OCI-M1 (cell line): Measurements from ENCODE around the gene CCL4.
"Not testable (repeated sequence)": the region's sequence is repeated elsewhere in the genome, so short reads cannot be mapped to it uniquely, and the experiment has no call there.

Experiments used
- DNase-seq: peaks from one replicate; lab custom pipeline; 2025; lab: John Stamatoyannopoulos, UW

The CCL4 gene

GRCh38 chr17:36103401-36103975 lies at the start of gene CCL4:
CCL4 (plus strand) TSS chr17:36103827; CDS start chr17:36103906, 79 bp downstream.
- DNase-seq, result peak; percentile 59

- DNase-seq, result no peak
These were observed 48.5 kb upstream of the CCL4 start for GRCh38 chr17:36055171-36055570.

- DNase-seq, result no peak
These were observed 47.6 kb upstream of the CCL4 start for GRCh38 chr17:36055921-36056520.

- DNase-seq, result no peak
These were observed 45.7 kb upstream of the CCL4 start for GRCh38 chr17:36057911-36058310.

- no peak for DNase-seq
These were observed 44.2 kb upstream of the CCL4 start for GRCh38 chr17:36059406-36059805.

GRCh38 chr17:36060816-36061215 lies 42.8 kb upstream of the CCL4 start:
- no peak for DNase-seq

GRCh38 chr17:36063786-36064541 lies 39.7 kb upstream of the CCL4 start, which contains the start of gene CCL18:
CCL18 (plus strand) TSS chr17:36064272; CDS start chr17:36064343, 71 bp downstream.
- DNase-seq, result no peak

DNA sequence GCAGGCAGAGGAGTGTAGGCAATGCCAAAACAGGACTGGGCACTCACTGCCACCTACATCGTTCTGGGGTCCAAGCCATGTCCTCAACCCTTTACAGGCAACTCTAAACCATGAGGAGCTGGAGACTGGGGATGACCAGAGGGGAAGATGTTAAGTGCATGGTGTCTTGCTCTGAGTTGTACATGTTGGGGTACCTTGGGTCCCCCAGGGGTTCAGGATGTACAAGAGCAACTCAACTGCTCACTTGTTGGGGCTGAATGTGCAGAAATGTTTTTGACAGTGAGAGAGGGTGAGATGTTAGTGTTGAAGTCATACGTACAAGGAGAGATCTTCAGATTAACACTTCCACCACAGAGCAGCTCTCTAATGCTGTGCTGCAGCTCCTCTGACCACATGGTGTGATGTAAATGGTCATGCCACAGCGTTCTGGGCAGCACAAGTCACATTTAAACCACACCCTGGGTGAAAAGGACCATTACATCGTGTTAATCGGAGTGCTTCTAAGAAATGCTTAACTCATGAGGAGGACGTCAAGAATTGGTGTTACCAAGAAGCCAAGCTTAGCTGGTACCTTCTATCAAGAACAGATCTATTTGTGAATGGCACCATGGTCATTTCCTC lies 37.2 kb upstream of the CCL4 start:
- peak; percentile 29 for DNase-seq

GRCh38 chr17:36068524-36068923 lies 35.1 kb upstream of the CCL4 start:
- no peak for DNase-seq

DNA sequence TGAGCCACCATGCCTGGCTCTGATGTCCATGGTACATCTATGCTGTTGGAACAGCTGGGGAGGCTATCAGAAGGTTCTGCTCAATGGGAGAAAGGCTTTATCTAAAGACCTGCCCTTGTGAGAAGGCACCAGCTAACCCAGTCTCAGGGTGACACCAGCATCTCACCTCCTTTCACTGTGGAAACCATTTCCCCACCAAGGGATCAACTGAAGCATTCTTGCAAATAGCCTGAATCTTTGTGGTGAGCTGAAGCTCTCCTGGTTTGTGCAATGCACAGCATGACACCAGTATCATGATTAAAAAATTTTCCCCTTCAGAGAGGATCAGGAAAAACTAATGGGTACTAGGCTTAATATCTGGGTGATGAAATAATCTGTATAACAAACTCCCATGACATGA lies 34.5 kb upstream of the CCL4 start:
- no peak for DNase-seq

DNA sequence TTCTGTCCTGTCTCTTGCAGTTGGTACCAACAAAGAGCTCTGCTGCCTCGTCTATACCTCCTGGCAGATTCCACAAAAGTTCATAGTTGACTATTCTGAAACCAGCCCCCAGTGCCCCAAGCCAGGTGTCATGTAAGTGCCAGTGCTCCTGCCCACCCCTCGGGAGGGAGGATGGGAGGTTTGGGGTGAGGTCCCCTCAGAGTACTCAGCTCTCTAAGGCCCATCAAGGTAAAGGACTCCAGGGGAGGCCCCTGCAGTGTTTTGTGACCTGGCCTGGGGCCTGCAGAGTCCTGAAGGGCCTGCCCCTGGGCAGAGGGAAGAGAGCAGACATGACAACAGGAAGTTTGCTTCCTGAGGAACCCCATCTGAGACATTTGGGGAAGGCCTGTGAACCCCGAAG lies 33.2 kb upstream of the CCL4 start:
- no peak for DNase-seq

GRCh38 chr17:36071751-36072150 lies 31.9 kb upstream of the CCL4 start:
- DNase-seq, result no peak

DNA sequence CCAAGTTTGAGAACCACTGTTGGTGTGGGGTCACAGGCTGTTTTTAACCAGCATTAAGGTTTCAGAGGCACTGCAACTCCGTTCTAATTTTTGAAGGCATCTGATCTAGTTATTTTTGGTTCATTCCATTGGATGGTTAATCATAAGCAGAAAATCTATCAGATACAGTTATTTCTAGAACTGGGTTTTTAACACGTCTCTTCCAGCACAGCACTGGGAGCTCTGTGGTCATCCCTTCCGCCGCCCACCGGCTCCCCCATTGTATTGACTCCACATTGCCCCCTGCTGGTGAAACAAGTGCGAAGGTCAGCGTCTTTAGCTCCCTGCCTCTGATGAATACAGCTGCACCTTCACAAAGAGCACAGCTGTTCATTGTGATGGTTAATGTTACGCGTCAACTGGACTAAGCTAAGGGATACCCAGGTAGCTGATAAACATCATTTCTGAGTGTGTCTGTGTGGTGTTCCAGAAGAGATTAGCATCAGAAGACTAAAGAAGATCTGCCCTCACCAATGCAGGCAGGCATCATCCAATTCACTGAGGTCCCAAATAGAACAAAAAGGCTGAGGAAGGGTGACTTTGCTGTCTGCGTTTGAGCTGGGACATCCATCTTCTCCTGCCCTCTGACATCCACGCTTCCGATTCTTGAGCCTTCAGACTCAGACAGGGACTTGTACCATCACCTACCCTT lies 31.1 kb upstream of the CCL4 start:
- DNase-seq, result peak; percentile 83

GRCh38 chr17:36074365-36074764 lies 29.3 kb upstream of the CCL4 start:
- no peak for DNase-seq

DNA sequence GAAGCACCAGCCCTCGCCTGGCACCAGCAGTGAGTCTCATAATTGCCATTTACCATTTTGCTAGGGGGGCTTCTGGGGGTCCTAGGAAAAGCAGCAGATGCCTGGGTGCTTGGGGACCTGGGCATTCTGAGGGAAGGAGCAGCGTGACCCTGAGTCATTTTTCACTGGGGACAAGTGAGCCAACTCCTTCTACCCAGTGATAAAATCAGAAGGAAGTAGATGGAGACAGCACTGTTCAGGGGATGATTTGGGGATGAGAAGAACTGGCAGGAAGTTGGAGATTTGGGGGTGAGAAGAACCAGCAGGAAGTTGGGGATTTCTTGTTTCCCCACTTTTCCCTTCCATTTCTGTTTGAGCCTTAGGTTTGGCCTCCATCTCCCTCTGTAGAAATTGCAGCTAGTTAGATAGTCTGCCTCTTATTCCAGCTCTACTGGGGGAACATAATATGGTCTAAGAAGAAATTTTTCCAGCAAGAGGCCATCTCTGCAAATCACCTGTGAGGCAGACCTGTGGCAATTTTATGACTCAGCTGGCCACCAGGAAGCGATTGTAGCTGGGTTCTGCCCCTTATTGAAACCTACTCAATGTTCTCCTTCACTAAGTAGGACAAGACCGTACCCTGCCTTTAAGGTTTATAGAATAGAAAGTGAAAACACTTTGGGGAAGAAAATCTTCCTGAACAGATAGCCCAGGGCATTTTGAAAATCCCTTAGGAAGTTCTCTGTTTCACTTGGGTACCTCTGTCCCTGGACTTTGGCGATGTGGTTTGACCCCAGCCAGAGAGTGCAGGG lies 21.8 kb upstream of the CCL4 start:
- not testable (repeated sequence) for DNase-seq

- DNase-seq, result peak; percentile 64
These were observed 21.0 kb upstream of the CCL4 start for GRCh38 chr17:36082482-36083120.

DNA sequence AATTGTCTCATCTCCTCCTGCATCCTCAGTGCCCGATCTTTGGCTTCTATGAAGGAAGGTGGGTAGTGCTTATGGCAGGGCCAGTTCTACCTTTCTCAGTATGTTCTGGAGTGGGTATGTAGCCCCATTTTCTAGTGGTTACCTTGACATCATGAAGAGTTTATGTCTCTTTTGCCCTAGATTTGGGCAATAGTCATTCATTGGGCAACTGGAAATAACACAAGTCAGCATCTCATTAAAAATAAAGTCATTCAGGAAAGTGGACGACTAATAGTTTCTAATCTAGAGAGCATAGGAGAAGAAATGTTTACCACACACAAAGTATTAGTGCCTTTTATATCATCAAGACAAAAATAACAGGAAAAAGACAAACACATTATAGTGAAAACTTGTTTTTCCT lies 19.9 kb upstream of the CCL4 start:
- DNase-seq, result not testable (repeated sequence)

- peak; percentile 76 for DNase-seq
These were observed 17.9 kb upstream of the CCL4 start for GRCh38 chr17:36085765-36086164.

DNA sequence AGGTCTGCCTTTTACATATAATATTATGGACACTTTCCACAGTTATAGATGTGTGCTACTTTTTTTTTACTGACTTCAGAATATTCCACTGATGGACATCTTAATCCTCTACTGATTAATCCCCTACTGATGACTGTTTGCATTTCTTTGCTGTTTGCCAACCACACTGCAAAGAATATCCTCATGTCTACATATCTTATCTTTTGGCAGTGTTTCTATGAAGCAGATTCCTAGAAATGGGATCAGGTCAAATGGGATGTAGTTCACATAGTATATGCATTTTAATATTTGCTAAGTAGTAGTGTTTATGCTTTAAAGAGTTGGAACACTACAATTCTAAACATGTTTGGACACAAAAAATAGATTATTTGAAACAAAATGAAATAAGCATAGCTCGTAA lies 16.8 kb upstream of the CCL4 start:
- DNase-seq, result no peak

DNA sequence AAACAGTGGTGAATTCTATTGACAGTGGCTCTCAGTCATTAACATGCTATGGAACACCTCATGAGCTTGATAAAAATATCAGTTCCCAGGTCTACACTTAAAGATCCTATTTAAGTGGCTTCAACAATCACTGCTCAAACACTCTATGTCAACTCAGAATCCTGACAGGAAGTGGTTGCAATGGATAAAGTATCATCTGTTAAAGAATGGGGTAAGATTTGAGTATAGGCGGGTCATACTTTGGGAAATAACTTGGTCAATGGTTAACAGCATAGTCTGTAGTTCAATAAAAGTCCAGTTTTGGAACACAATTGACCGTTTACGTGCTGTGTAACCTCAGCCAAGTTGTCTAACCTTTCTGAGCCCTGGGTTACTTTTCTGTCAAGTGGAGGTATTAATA lies 16.2 kb upstream of the CCL4 start:
- DNase-seq, result not testable (repeated sequence)
